Neural cell (in vitro differentiated cells): ENCODE results near the gene AMPH.

Source experiments
- EP300 ChIP-seq: fragments of 450-650 bp; conservative IDR thresholded peaks from 2 replicates; pipeline ENCODE4 v1.6.1; 2014; ENCODE audit warnings: antibody characterized with exemption, mild to moderate bottlenecking, moderate library complexity; ENCODE audit not compliant: poor library complexity, severe bottlenecking
- EZH2 ChIP-seq: fragments of 200-600, 300-800 bp; shearing (Covaris generic), sonication (generic); IDR thresholded peaks from 2 replicates; pipeline ENCODE4 v1.6.1; 2014; ENCODE audit warnings: antibody characterized with exemption, low read length, borderline replicate concordance, mild to moderate bottlenecking; ENCODE audit not compliant: insufficient read depth, poor library complexity, severe bottlenecking
- POLR2AphosphoS5 ChIP-seq: IDR thresholded peaks from 2 replicates; pipeline ENCODE4 v1.6.1; 2012
- RAD21 ChIP-seq: fragments of 450-650 bp; conservative IDR thresholded peaks from 2 replicates; pipeline ENCODE4 v1.6.1; 2014; ENCODE audit warnings: antibody characterized with exemption, mild to moderate bottlenecking, moderate library complexity
- SMC3 ChIP-seq: fragments of 450-650 bp; conservative IDR thresholded peaks from 2 replicates; pipeline ENCODE4 v1.6.1; 2014; ENCODE audit warnings: antibody characterized with exemption, mild to moderate bottlenecking, moderate library complexity; ENCODE audit not compliant: poor library complexity
- TF ChIP-seq, protein P1 (sequence below): fragments of 450-650 bp; IDR thresholded peaks from 2 replicates; pipeline ENCODE4 v1.5.1; 2014; ENCODE audit warnings: antibody characterized with exemption, mild to moderate bottlenecking, moderate library complexity; ENCODE audit not compliant: poor library complexity, severe bottlenecking
- TF ChIP-seq, protein P2 (sequence below): IDR thresholded peaks from 2 replicates; pipeline ENCODE4 v1.6.1; 2012; ENCODE audit warnings: borderline replicate concordance

DNA sequence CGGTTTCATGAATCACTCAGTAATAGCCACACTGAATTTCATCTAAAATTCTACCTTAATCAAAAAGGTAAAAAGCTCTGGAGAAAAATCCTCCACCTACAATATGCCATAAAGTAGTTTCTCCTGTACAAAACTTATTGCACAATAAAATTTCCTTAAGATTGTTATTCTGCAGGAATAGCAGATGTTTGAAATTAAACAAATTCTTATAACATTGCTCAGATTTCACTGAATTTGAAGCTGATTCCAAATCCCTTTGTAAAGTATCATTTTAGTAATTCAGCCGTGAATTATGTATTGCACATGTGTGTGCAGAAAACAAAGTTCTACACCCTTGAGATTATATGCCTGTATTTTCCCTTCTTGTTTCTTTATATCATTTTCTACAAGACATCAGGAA, 123.8 kb downstream of the AMPH start:
- TF ChIP-seq, protein P1, sequence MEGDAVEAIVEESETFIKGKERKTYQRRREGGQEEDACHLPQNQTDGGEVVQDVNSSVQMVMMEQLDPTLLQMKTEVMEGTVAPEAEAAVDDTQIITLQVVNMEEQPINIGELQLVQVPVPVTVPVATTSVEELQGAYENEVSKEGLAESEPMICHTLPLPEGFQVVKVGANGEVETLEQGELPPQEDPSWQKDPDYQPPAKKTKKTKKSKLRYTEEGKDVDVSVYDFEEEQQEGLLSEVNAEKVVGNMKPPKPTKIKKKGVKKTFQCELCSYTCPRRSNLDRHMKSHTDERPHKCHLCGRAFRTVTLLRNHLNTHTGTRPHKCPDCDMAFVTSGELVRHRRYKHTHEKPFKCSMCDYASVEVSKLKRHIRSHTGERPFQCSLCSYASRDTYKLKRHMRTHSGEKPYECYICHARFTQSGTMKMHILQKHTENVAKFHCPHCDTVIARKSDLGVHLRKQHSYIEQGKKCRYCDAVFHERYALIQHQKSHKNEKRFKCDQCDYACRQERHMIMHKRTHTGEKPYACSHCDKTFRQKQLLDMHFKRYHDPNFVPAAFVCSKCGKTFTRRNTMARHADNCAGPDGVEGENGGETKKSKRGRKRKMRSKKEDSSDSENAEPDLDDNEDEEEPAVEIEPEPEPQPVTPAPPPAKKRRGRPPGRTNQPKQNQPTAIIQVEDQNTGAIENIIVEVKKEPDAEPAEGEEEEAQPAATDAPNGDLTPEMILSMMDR = no peak
- TF ChIP-seq POLR2AphosphoS5 (no peak), EZH2 (no peak), RAD21 (no peak), EP300 (no peak), SMC3 (no peak)
- TF ChIP-seq, protein P2, sequence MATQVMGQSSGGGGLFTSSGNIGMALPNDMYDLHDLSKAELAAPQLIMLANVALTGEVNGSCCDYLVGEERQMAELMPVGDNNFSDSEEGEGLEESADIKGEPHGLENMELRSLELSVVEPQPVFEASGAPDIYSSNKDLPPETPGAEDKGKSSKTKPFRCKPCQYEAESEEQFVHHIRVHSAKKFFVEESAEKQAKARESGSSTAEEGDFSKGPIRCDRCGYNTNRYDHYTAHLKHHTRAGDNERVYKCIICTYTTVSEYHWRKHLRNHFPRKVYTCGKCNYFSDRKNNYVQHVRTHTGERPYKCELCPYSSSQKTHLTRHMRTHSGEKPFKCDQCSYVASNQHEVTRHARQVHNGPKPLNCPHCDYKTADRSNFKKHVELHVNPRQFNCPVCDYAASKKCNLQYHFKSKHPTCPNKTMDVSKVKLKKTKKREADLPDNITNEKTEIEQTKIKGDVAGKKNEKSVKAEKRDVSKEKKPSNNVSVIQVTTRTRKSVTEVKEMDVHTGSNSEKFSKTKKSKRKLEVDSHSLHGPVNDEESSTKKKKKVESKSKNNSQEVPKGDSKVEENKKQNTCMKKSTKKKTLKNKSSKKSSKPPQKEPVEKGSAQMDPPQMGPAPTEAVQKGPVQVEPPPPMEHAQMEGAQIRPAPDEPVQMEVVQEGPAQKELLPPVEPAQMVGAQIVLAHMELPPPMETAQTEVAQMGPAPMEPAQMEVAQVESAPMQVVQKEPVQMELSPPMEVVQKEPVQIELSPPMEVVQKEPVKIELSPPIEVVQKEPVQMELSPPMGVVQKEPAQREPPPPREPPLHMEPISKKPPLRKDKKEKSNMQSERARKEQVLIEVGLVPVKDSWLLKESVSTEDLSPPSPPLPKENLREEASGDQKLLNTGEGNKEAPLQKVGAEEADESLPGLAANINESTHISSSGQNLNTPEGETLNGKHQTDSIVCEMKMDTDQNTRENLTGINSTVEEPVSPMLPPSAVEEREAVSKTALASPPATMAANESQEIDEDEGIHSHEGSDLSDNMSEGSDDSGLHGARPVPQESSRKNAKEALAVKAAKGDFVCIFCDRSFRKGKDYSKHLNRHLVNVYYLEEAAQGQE = no peak
